ENCODE measurements around the gene APBA1. TPM values are rescaled to one million over a fixed set of nuclear protein-coding genes. Genes with fewer than 3 reads are reported as not detected.
A peak's percentile ranks its signal among the peaks of the same experiment; 100 is the strongest.

Gene APBA1
- total and polyA plus RNA-seq, 11 donors, result 0.61 to 6.2 (median 2.2) TPM

DNA sequence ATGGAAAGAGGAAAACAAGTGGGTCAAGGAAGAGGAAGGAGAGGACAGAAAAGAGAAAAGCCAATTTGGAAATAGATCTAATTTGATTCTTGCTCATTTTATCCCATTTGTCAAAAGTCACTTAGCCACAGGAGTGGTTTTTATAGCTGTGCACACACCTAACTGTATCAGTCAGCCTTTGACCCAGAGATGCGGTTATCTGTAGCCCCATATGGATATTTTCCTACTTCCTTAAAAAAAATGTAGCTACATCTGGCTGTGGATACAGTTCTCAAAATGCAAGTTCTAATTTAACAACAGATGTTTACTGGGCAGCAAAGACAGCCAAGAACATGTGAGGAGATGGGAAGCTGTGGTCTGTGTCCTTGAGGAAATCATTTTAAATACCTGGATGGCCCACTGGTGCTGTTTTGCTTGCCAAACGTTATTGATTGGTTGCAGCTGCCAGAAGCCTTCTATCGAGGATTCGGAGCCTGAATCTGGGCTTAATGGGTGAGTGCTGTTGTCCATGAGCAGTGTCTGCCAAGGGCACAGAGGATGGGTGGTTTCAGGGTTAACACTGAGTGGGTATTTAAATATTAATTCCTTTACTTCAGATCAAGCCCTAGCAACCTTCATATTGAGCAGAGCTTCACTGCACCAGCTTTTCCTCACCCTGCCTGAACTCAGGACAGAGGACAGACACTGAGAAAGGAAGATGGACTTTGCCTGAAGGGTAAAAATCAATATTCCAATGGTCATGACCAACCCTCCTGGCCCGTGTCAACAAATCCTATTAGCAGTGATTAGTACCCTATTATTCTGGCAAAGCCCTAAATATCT is 92.2 kb downstream of the APBA1 start:
- H3K9me3 ChIP-seq, result no peaks in the 10 kb centered on the region
- no peak for TF ChIP-seq POLR2A (IDR thresholded peaks at IDR 0.05)
- H3K27ac ChIP-seq, result no peak overlapping the region
- no peaks in the 10 kb centered on the region for H3K36me3 ChIP-seq
- H3K4me3 ChIP-seq, result no peak overlapping the region
- H3K4me1 ChIP-seq, result peaks cover 0 to 27% (median 9%) of the 10 kb centered on the region in 12 donors
- intact Hi-C loops (cut with DNase I), result loop anchor here in 2 of 10 donors (10.0 kb wide), 1 partner anchor 85 kb away; no protein-coding TSS in a partner anchor
- no peaks in the 10 kb centered on the region for H3K27me3 ChIP-seq
- no peak for DNase-seq
- WGBS, 4 donors, result 47 to 56% (median 54%) methylated on average over 4 to 5 of the region's 5 CpGs
- ATAC-seq, result no peak

DNA sequence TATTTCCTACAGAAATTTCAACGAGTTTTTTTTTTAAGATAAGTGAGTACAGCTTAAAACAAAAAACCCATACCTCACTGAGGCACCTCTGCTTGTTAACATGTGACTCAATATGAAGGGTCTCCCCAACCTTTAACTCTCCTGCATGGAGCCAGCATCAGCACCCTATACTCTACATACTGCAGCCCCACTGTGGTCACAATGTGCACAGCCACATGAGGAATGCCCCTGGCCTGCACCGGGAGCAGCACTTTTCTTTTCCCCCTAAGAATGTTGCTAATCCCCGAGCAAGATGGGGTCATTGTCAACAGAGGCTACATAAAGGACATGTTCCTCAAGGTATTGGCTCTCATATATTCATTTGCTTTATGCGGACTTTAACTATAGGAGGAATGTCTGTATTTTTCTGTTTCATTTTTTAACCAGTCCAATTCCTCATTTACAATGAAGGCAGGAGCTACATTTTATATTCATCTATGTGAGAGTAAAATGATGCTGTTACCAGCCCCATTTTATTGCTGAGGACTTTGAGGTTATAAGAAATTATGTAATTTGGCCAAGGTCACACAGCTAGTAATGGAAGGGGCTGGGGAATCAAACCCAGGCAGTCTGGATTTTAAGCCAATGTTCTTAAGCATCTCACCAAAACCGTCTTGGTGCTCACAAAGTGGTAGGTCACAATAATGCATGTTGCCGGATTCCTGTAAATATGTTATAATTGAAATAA is 93.0 kb downstream of the APBA1 start:
- H3K36me3 ChIP-seq, result no peaks in the 10 kb centered on the region
- 77 to 79% (median 79%) methylated on average over 6 of the region's 6 CpGs for WGBS, 4 donors
- H3K27me3 ChIP-seq, result no peaks in the 10 kb centered on the region
- no peak overlapping the region for H3K4me3 ChIP-seq
- intact Hi-C loops (cut with DNase I), result no loop called here
- no peak overlapping the region for H3K27ac ChIP-seq
- peaks cover 0 to 27% (median 9%) of the 10 kb centered on the region in 12 donors for H3K4me1 ChIP-seq
- H3K9me3 ChIP-seq, result no peaks in the 10 kb centered on the region
- DNase-seq (no peak), ATAC-seq (no peak)
- no peak for TF ChIP-seq POLR2A (IDR thresholded peaks at IDR 0.05)
- TF ChIP-seq, protein P1, sequence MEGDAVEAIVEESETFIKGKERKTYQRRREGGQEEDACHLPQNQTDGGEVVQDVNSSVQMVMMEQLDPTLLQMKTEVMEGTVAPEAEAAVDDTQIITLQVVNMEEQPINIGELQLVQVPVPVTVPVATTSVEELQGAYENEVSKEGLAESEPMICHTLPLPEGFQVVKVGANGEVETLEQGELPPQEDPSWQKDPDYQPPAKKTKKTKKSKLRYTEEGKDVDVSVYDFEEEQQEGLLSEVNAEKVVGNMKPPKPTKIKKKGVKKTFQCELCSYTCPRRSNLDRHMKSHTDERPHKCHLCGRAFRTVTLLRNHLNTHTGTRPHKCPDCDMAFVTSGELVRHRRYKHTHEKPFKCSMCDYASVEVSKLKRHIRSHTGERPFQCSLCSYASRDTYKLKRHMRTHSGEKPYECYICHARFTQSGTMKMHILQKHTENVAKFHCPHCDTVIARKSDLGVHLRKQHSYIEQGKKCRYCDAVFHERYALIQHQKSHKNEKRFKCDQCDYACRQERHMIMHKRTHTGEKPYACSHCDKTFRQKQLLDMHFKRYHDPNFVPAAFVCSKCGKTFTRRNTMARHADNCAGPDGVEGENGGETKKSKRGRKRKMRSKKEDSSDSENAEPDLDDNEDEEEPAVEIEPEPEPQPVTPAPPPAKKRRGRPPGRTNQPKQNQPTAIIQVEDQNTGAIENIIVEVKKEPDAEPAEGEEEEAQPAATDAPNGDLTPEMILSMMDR (IDR thresholded peaks at IDR 0.05), result no peak

DNA sequence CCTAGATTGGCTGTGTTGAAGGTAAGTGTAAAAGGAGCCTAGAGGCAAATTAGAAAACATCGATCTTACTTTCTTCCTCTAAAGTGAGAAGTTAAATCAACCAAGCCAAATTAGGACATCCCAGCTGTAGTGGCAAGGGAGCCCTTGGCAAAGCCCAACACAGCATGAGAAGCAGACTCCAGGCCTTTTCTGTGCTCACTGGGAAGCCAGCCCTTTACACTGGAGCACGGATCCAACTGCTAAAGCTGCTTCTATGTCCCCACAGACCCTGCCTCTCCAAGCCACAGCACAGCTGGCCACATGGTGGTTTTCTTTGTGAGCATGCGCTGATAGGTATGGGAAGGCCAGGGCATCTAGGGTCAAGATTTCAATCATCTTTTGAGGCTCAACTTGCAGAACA is 94.1 kb downstream of the APBA1 start:
- 60 to 72% (median 69%) methylated on average over 3 of the region's 3 CpGs for WGBS, 4 donors
- H3K27me3 ChIP-seq, result no peaks in the 10 kb centered on the region
- TF ChIP-seq, protein P1 (IDR thresholded peaks at IDR 0.05), result no peak
- TF ChIP-seq POLR2A (IDR thresholded peaks at IDR 0.05), result no peak
- no peaks in the 10 kb centered on the region for H3K9me3 ChIP-seq
- H3K27ac ChIP-seq, result no peak overlapping the region
- intact Hi-C loops (cut with DNase I), result no loop called here
- ATAC-seq, result peak; percentile 36 to 59 (median 54)
- peaks cover 0 to 24% (median 9%) of the 10 kb centered on the region in 12 donors for H3K4me1 ChIP-seq
- H3K36me3 ChIP-seq, result no peaks in the 10 kb centered on the region
- no peak overlapping the region for H3K4me3 ChIP-seq
- peak in 4 of 5 donors; percentile 7 to 58 (median 50) for DNase-seq

DNA sequence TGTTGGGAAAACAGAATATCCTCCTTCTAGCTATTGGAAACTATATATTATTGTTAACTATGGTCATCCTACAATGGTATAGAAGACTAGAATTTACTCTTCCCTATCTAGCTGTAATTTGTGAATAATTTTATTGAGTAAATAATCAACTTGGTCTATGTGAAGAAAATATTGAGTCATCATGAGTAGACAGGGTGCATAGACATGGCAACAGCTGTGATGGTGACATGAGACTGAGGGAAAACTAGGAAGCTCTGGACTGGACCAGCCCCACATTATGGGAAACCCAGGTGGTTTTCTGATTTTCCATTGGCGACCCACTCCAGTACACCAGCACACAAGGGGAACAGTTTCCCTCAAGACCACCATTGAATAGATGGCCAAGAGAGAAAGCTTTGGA is 95.0 kb downstream of the APBA1 start:
- H3K27ac ChIP-seq, result no peak overlapping the region
- DNase-seq (no peak), ATAC-seq (no peak)
- 96 to 100% (median 97%) methylated on average over 1 of the region's 1 CpG for WGBS, 4 donors
- H3K36me3 ChIP-seq, result no peaks in the 10 kb centered on the region
- no peak overlapping the region for H3K4me3 ChIP-seq
- intact Hi-C loops (cut with DNase I), result no loop called here
- TF ChIP-seq, protein P1 (IDR thresholded peaks at IDR 0.05), result no peak
- TF ChIP-seq POLR2A (IDR thresholded peaks at IDR 0.05), result no peak
- no peaks in the 10 kb centered on the region for H3K27me3 ChIP-seq
- peaks cover 0 to 24% (median 7%) of the 10 kb centered on the region in 12 donors for H3K4me1 ChIP-seq
- no peaks in the 10 kb centered on the region for H3K9me3 ChIP-seq

Measured in heart left ventricle (tissue), 16 donors.